SK-N-DZ (cell line): ENCODE data around the gene POMGNT2.
"Not testable (repeated sequence)": the region's sequence is repeated elsewhere in the genome, so short reads cannot be mapped to it uniquely, and the experiment has no call there.

Experiments used
- DNase-seq: peaks from one replicate; pipeline ENCODE4 v3.0.0-alpha.2; 2015; ENCODE audit warnings: low spot score

The POMGNT2 gene

GRCh38 chr3:43075904-43076661 is 29.8 kb downstream of the POMGNT2 start:
- no peak for DNase-seq

- no peak for DNase-seq
Measured at GRCh38 chr3:43074901-43075689, 30.8 kb downstream of the POMGNT2 start.

GRCh38 chr3:43074482-43074881 is 31.4 kb downstream of the POMGNT2 start:
- no peak for DNase-seq

- DNase-seq = no peak
Measured at GRCh38 chr3:43073836-43074220, 32.1 kb downstream of the POMGNT2 start.

GRCh38 chr3:43073116-43073835 is 32.6 kb downstream of the POMGNT2 start:
- no peak for DNase-seq

GRCh38 chr3:43072361-43072760 is 33.5 kb downstream of the POMGNT2 start:
- no peak for DNase-seq

- no peak for DNase-seq
Measured at GRCh38 chr3:43071313-43071893, 34.5 kb downstream of the POMGNT2 start.

GRCh38 chr3:43070670-43071069 is 35.2 kb downstream of the POMGNT2 start:
- not testable (repeated sequence) for DNase-seq

GRCh38 chr3:43063114-43063513 is 42.8 kb downstream of the POMGNT2 start:
- no peak for DNase-seq

- DNase-seq = no peak
Measured at GRCh38 chr3:43062564-43063040, 43.3 kb downstream of the POMGNT2 start.

GRCh38 chr3:43062040-43062563 is 43.8 kb downstream of the POMGNT2 start:
- DNase-seq = peak; percentile 64

- no peak for DNase-seq
Measured at GRCh38 chr3:43061101-43061895, 44.6 kb downstream of the POMGNT2 start.

- DNase-seq = no peak
Measured at GRCh38 chr3:43059456-43059855, 46.4 kb downstream of the POMGNT2 start.

GRCh38 chr3:43055806-43056770 is 49.8 kb downstream of the POMGNT2 start:
- no peak for DNase-seq

- DNase-seq = no peak
Measured at GRCh38 chr3:43055393-43055792, 50.5 kb downstream of the POMGNT2 start.

- DNase-seq = no peak
Measured at GRCh38 chr3:43054754-43055153, 51.1 kb downstream of the POMGNT2 start.

GRCh38 chr3:43053291-43053690 is 52.6 kb downstream of the POMGNT2 start:
- DNase-seq = no peak

- DNase-seq = no peak
Measured at GRCh38 chr3:43048470-43048869, 57.4 kb downstream of the POMGNT2 start.

GRCh38 chr3:43046583-43046982 is 59.3 kb downstream of the POMGNT2 start:
- DNase-seq = no peak
